Measurements from ENCODE around the gene WIPF3.
"Not testable (repeated sequence)": the region's sequence is repeated elsewhere in the genome, so short reads cannot be mapped to it uniquely, and the experiment has no call there.

WIPF3 gene

GRCh38 chr7:29883462-29884398, 77.4 kb downstream of the WIPF3 start:
- DNase-seq: peak in 1 of 2 experiments; percentile 40

GRCh38 chr7:29884399-29885272, 78.3 kb downstream of the WIPF3 start:
- peak in 1 of 2 experiments; percentile 39 for DNase-seq

DNA sequence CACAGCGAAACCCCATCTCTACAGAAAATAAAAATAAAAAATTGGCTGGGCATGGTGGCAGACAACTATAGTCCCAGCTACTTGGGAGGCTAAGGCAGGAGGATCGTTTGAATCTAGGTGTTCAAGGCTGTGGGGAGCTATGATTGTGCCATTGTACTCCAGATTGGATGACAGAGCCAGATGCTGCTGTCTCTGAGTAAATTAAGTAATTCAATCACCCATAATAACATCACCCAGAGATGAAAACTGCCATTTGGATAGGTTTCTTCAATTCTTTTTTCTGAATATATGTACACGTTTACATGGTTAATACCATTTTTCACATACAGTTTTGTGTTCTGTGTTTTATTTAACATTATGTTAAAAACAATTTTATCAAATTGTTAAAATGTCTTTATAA, 79.3 kb downstream of the WIPF3 start:
- no peak for DNase-seq

DNA sequence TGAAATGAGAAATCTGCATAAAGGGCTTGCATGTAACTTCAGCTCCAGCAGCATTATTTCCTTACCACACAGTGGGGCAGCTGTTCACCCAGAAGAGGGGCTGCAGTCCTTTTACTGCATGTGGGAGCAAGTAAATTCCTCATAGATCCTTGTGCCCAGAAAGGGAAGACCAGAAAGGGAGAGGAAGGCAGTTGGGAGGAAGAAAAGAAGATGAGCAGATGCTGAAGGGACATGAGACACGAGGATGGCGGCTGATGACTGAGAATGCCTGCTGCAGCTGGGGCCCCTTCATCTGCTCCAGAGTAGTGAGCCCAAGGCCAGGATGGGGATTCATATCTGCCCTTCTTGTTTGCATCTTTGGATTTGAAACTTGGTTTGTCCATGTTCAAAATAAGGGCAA, 80.5 kb downstream of the WIPF3 start:
- no peak for DNase-seq

DNA sequence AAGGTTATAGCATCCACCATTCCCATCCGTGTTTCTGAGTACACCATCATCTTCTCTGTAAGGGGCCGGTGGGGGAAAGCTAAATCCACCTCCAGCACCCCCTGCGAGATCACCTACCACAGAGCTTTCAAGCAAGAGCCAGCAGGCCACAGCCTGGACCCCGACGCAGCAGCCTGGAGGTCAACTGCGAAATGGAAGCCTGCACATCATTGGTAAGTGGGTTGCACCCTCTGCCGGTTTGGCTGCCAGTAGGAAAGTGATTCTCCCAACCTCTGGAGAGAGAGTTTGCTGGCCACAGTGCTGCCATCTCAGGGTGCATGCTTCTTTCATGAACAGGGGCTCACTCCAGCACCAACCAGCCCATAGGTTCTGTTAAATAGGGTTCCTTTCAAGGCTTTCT, 81.7 kb downstream of the WIPF3 start:
- no peak for DNase-seq

DNA sequence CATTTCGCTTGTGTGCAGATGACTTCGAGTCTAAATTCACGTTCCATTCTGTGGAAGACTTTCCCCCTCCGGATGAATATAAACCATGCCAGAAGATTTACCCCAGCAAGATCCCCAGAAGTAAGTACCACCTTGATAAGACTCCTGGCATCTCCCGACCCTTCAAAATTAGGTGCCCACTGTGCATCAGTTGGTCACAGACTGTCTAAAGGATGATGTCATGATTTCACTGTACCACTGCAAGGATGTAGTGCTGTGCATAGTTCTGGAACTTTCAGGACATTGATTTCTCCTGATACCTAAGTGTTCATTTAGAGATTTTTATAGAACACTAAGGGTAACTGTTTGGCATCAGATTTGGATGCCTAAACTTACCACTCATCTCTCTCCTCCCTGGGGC, 83.0 kb downstream of the WIPF3 start:
- DNase-seq: no peak

GRCh38 chr7:29890251-29890650, 83.9 kb downstream of the WIPF3 start:
- DNase-seq: no peak

- DNase-seq: not testable (repeated sequence)
These were observed 84.5 kb downstream of the WIPF3 start for GRCh38 chr7:29890786-29891185.

GRCh38 chr7:29891766-29892165, 85.5 kb downstream of the WIPF3 start:
- no peak for DNase-seq

DNA sequence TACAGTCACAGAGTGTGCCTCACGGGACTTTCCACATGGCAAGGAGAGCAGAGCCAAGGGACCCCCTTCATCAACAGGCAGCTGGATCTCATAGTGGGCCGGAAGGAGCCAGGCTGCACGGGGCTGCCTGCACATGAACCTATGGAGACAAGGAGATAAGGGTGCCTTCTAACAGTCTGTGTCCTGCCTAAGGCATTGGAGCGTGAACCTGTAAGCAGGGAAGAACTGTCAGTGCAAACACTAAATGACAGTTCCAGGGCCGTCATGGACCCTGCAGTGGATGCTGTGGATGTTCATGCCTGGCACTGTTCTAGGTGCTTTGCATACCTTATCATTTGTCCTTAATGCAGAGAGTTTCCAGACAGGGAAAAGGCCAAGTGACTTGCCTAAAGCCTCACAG, 85.9 kb downstream of the WIPF3 start:
- DNase-seq: peak; percentile 23 to 63

DNA sequence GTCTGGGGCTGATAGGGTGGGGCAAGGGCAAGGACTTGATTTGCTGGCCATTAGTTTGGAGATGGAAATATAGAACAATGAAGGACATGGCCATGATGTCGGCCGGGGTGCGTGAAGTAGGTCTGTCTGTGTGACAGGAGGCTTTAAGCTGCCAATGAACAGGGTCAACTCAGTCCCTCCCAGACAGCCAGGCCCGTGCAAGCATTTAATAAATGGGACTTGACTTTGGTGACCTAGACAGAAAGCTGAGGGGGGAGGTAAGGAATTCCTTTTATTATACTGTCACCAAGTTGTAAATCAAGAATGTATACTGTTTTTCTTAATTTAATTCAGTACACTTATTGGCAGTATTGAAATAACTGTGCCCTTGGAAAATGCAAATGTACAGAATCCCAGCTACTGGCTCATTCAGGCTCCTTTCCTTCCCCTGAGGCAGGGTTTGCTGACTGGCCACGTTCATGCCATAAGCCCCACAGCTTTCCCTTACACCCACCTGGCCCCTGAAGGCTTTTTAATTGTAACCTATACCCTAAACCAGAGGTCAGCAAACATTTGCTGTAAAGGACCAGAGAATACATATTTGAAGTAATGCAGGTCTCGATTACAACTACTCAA, 87.2 kb downstream of the WIPF3 start:
- peak in 1 of 2 experiments; percentile 40 for DNase-seq

GRCh38 chr7:29894256-29894655, 87.9 kb downstream of the WIPF3 start:
- no peak for DNase-seq

- no peak for DNase-seq
These were observed 89.3 kb downstream of the WIPF3 start for GRCh38 chr7:29895559-29895958.

DNA sequence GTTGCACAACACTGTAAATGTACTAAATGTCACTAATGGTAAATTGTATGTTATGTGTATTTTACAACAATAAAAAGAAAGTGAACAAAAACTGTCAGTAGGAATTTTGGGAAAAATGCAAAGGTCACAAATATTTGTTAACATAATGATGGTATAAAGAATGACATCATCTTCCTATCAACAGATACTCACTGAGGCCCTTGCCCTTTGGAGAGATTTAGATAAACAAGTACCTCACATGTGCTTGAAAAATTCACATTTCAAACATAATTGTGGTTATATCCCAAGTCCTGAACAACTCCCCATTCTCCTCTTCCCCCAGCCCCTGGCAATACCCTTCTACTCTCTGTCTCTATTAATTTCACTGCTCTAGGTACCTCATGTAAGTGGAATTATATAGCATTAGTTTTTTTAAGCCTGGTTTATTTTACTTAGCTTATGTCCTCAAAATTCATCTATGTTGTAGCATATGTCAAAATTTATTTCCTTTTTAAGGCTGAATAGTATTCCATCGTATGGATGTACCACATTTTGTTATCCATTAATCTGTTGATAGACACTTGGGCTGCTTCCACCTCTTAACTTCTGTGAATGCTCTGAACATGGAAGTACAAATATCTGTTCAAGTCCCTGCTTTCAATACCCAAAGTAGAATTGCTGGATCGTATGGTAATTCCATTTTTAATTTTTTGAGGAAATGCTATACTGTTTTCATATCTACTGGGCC, 90.5 kb downstream of the WIPF3 start:
- no peak for DNase-seq

DNA sequence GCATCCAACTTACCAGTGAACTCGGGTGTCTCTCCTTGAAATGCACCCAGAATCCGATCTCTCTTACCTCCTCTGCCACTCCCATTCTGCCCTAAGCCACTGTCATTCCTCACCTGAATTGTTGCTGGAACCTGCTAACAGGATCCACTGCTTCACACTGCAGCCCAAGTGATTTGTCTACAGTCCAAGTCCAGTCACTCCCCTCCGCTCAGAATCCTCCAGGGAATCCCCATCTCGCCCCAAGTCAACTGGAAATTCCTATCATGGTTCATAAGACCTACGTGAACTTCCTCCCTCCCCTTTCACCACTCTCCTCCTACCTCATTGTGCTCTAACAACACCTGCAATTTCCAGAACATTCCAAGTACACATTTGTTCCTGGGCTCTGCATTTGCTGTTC, 92.0 kb downstream of the WIPF3 start:
- no peak for DNase-seq

DNA sequence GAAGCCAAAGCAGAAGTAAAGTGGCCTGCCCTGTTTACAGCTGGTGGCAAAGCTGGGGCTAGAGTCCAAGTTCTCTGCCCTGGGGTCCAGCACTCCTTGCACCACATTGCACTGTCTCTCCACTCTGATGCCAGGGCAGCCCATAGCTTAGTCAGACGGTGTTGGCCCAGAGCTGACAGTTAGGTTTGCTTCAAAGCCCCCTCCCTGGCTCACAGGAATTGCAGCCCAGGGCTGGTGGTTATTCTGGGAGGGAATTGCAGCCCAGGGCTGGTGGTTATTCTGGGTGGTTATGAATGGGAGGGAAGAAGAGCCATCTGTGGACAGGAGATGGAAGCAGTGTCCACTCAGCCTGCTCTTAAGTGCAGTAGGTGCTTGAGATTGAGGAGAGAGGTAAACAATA, 94.4 kb downstream of the WIPF3 start:
- no peak for DNase-seq

DNA sequence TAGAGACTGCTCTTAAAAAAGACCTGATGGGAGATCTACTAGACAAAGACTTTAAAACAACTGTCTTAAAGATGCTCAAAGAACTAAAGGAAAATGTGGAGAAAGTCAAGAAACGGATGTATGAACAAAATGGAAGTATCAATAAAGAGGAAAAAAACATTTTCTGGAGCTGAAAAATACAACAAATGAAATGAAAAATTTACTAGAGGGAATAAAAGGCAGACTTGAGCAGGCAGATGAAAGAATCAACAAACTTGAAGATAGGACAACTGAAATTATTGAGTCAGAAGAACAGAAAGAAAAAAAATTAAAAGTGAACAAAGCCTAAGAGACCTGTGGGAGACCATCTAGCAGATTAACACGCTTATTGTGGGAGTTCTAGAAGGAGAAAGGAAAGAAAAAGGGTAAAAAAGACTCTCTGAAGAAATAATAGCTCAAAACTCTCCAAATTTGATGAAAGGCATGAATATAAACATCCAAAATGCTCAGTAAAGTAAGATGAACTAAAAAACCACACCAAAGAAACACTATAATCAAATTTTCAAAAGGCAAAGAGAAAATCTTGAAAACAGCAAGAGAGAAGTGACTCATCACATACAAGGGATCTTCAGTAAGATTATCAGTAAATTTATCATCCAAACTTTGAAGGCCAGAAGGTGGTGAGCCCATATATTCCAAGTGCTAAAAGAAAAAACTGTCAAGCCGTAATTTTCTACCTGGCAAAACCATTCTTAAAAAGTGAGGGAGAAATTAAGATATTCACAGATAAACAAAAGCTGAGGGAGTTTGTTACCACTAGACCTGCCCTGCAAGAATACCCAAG, 100.1 kb downstream of the WIPF3 start:
- DNase-seq: no peak

- DNase-seq: no peak
These were observed 107.9 kb downstream of the WIPF3 start for GRCh38 chr7:29914180-29914579.

DNA sequence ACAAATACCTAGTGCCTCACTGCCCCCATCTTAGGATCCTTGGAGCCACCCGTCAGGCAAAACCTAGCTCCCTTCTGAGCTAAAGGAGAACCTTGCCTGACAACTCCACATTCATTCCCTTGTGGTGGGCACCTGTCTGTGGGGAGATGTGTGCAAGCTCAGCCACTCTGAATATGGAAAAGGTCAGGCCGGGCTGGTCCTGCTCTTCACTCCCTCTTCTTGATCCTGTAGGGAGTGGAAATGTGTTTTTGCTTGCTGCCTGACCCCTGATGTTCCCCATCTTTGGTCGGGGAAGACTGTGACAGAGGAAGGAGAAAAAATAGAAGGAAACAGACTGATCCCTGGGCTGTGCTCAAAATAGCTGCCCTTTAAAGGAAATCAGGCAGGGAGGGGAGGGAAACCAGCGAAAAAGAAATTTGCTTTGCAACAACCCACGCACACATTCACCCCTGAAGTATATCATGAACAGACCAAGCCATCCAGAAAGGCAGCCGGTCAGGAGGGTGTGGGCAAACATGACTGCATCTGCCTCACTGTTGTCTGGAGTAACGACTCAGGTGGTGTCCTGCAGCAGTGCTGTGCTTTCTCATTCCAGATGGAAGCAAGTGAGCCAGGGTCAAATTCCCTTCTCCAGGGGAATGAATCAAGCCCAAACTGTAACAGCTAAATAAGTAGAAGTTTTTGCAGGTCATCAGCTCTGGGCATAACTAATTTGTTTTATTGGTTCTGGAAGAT, 109.3 kb downstream of the WIPF3 start:
- no peak for DNase-seq

DNA sequence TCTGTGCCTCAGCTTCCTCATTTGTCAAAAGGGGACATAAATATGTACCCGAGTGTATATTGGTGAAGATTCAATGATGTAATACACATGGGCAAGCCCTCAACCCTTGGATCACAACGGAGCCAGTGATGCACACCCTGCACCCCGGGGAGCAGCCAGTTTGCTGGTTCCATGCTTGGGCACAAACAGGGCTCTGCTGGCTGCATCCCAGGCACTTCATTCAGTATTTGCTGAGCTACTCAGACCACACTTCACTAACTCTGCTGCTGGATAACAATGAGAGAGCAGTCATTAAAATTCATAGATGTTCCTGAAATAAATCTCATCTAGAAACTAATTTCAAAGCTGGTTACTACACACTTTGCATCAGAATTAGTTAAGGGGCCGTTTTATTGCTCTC, 111.3 kb downstream of the WIPF3 start:
- DNase-seq: no peak

DNA sequence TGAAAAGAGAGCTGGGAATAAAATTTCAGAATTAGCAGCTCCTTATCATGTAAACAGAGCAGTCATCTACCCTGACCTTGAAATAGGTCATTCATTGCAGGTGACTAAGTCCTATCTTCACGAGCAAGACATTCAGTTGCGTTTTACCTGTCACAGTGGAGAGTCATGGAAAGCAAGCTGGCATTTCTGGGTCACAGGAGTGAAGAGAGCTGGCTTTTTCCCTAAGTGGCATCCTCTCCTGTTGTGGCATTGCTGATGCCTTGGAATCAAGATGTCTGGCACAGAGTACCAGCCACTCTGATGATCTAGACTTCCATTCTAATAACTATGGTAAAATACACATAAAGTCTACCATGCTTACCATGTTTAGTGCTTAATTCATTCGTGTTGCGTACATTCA, 112.5 kb downstream of the WIPF3 start:
- no peak for DNase-seq
